Activated naive CD8-positive, alpha-beta T cell (primary cell): ENCODE data around the gene CTAG1B.
"Not testable (repeated sequence)": the region's sequence is repeated elsewhere in the genome, so short reads cannot be mapped to it uniquely, and the experiment has no call there.

ENCODE experiments used
- H3K27ac Mint-ChIP-seq: one replicate; pipeline ENCODE4 v1.8.0; 2021; ENCODE audit warnings: mixed read lengths
- H3K27me3 Mint-ChIP-seq: one replicate; pipeline ENCODE4 v1.8.0; 2021; ENCODE audit warnings: mixed read lengths
- H3K36me3 Mint-ChIP-seq: one replicate; pipeline ENCODE4 v1.8.0; 2021; ENCODE audit warnings: mixed read lengths
- H3K4me1 Mint-ChIP-seq: one replicate; pipeline ENCODE4 v1.8.0; 2021; ENCODE audit warnings: low read depth, mixed read lengths
- H3K4me3 Mint-ChIP-seq: one replicate; pipeline ENCODE4 v1.8.0; 2021; ENCODE audit warnings: mild to moderate bottlenecking, mixed read lengths
- H3K9me3 Mint-ChIP-seq: one replicate; pipeline ENCODE4 v1.8.0; 2021; ENCODE audit warnings: low read depth, mixed read lengths

Gene CTAG1B

GRCh38 chrX:154582994-154583393 lies 36.1 kb downstream of the CTAG1B start:
- H3K27ac Mint-ChIP-seq, H3K4me3 Mint-ChIP-seq, H3K36me3 Mint-ChIP-seq, H3K27me3 Mint-ChIP-seq, H3K9me3 Mint-ChIP-seq, H3K4me1 Mint-ChIP-seq: not testable (repeated sequence)

- not testable (repeated sequence) for H3K27me3 Mint-ChIP-seq, H3K9me3 Mint-ChIP-seq, H3K4me3 Mint-ChIP-seq, H3K36me3 Mint-ChIP-seq, H3K27ac Mint-ChIP-seq, H3K4me1 Mint-ChIP-seq
Measured at GRCh38 chrX:154575076-154575475, 44.0 kb downstream of the CTAG1B start.

GRCh38 chrX:154573061-154573460 lies 46.0 kb downstream of the CTAG1B start:
- H3K4me1 Mint-ChIP-seq, H3K36me3 Mint-ChIP-seq, H3K27ac Mint-ChIP-seq: not testable (repeated sequence)

GRCh38 chrX:154570361-154570760 lies 48.7 kb downstream of the CTAG1B start:
- not testable (repeated sequence) for H3K27ac Mint-ChIP-seq, H3K9me3 Mint-ChIP-seq, H3K4me1 Mint-ChIP-seq, H3K27me3 Mint-ChIP-seq, H3K4me3 Mint-ChIP-seq, H3K36me3 Mint-ChIP-seq

More at GRCh38 chrX:154573061-154573460, 46.0 kb downstream of the CTAG1B start:
- H3K4me3 Mint-ChIP-seq, H3K9me3 Mint-ChIP-seq, H3K27me3 Mint-ChIP-seq: not testable (repeated sequence)
